ENCODE data around the gene ACSS3.

Gene ACSS3

DNA sequence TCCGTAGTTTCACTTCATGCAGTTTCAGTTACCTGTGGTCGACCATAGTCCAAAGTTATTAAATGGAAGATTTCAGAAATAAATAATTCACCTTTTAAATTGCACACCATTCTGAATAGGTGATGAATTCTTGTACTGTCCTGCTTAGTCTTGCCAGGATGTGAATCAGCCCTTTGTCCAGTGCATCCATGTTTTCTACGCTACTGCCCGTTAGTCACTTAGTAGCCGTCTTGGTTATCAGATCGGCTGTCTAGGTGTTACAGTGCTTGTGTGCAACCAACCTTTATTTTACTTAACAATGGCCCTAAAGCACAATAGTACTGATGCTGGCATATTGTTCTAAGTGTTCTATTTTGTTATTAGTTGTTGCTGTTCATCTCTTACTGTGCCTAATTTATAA lies 146.7 kb downstream of the ACSS3 start:
- Histone ChIP-seq H3K14ac (ENCODE audit: low read length in 2 of 2) (no peak overlapping the region), H3K79me1 (replicated peaks; ENCODE audit: low read length, poor library complexity, severe bottlenecking) (no peaks in the 10 kb centered on the region), H2BK5ac (ENCODE audit: low read depth, low read length, poor library complexity, severe bottlenecking) (no peak overlapping the region), H3K4ac (ENCODE audit: low read depth in 1 of 2, low read length in 2 of 2) (no peak overlapping the region), H2AK5ac (ENCODE audit: low read length, severe bottlenecking) (no peak overlapping the region), H4K8ac (ENCODE audit: low read length) (no peak overlapping the region), H4K91ac (ENCODE audit: low read length) (no peak overlapping the region), H3K4me1 (ENCODE audit: control insufficient read depth, insufficient read depth, low read depth, low read length) (no peaks in the 10 kb centered on the region), H2BK12ac (ENCODE audit: low read length in 2 of 2) (no peak overlapping the region), H3K27ac (ENCODE audit: low read length, poor library complexity, severe bottlenecking) (no peak overlapping the region), H3K9me3 (ENCODE audit: control insufficient read depth, low read length) (no peaks in the 10 kb centered on the region), H3K36me3 (ENCODE audit: control insufficient read depth in 1 of 2, insufficient read depth in 2 of 2, low read depth in 1 of 2, low read length in 2 of 2) (peaks cover 0 to 2% of the 10 kb centered on the region in 2 experiments), H3K9ac (ENCODE audit: low read length) (no peak overlapping the region), H3K27me3 (ENCODE audit: control insufficient read depth in 1 of 2, insufficient read depth in 1 of 2, low read length in 2 of 2) (no peaks in the 10 kb centered on the region), H3K4me3 (ENCODE audit: insufficient read depth in 1 of 2, low read depth in 1 of 2, low read length in 2 of 2) (no peak overlapping the region), H3K23ac (ENCODE audit: low read length in 2 of 2) (no peak overlapping the region), H3K18ac (ENCODE audit: low read depth in 1 of 2, low read length in 2 of 2) (no peak overlapping the region), H2AFZ (ENCODE audit: low read depth, low read length) (no peak overlapping the region), H2BK15ac (ENCODE audit: low read depth, poor library complexity, severe bottlenecking) (no peak overlapping the region), H3K4me2 (ENCODE audit: low read length, poor library complexity, severe bottlenecking) (no peak overlapping the region), H2BK120ac (ENCODE audit: low read depth, low read length) (no peak overlapping the region)
- no peak for DNase-seq
- WGBS: 100% methylated on average over 2 of the region's 6 CpGs

DNA sequence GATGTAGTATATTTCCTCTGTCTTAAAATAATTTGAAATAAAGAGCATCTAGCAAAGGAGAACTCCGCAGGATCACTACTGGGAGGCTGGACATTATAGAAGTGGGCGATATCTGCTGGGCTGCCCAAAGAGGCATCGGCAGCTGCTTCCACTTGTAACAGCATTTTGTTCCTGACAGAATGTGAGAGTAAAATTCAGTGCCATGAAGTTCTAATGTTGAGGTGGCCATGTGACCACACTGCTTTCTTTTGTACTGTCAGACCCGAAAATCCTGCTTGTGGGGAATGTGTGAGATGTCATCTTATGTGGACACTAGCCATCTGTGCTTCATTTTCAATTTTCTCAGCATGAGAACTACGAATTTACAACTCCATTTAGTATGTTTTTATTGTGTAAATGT lies 151.9 kb downstream of the ACSS3 start:
- Histone ChIP-seq H4K91ac (ENCODE audit: low read length) (no peak overlapping the region), H3K23ac (ENCODE audit: low read length in 2 of 2) (no peak overlapping the region), H3K9me3 (ENCODE audit: control insufficient read depth, low read length) (no peaks in the 10 kb centered on the region), H3K4ac (ENCODE audit: low read depth in 1 of 2, low read length in 2 of 2) (no peak overlapping the region), H3K4me3 (ENCODE audit: insufficient read depth in 1 of 2, low read depth in 1 of 2, low read length in 2 of 2) (no peak overlapping the region), H2AK5ac (ENCODE audit: low read length, severe bottlenecking) (no peak overlapping the region), H2AFZ (ENCODE audit: low read depth, low read length) (no peak overlapping the region), H3K18ac (ENCODE audit: low read depth in 1 of 2, low read length in 2 of 2) (no peak overlapping the region), H2BK15ac (ENCODE audit: low read depth, poor library complexity, severe bottlenecking) (no peak overlapping the region), H2BK5ac (ENCODE audit: low read depth, low read length, poor library complexity, severe bottlenecking) (no peak overlapping the region), H3K79me1 (replicated peaks; ENCODE audit: low read length, poor library complexity, severe bottlenecking) (no peaks in the 10 kb centered on the region), H3K36me3 (ENCODE audit: control insufficient read depth in 1 of 2, insufficient read depth in 2 of 2, low read depth in 1 of 2, low read length in 2 of 2) (peaks cover 0 to 22% of the 10 kb centered on the region in 2 experiments), H3K4me2 (ENCODE audit: low read length, poor library complexity, severe bottlenecking) (no peak overlapping the region), H2BK12ac (ENCODE audit: low read length in 2 of 2) (no peak overlapping the region), H3K4me1 (ENCODE audit: control insufficient read depth, insufficient read depth, low read depth, low read length) (no peaks in the 10 kb centered on the region), H3K14ac (ENCODE audit: low read length in 2 of 2) (no peak overlapping the region), H3K9ac (ENCODE audit: low read length) (no peak overlapping the region), H3K27ac (ENCODE audit: low read length, poor library complexity, severe bottlenecking) (no peak overlapping the region), H4K8ac (ENCODE audit: low read length) (no peak overlapping the region), H3K27me3 (ENCODE audit: control insufficient read depth in 1 of 2, insufficient read depth in 1 of 2, low read length in 2 of 2) (no peaks in the 10 kb centered on the region), H2BK120ac (ENCODE audit: low read depth, low read length) (no peak overlapping the region)
- 76% methylated on average over 4 of the region's 5 CpGs for WGBS
- DNase-seq: no peak

GRCh38 chr12:81231574-81232368 lies 153.9 kb downstream of the ACSS3 start:
- H3K4ac ChIP-seq (ENCODE audit: low read depth in 1 of 2, low read length in 2 of 2): no peak overlapping the region
- no peak overlapping the region for H2BK120ac ChIP-seq (ENCODE audit: low read depth, low read length)
- H3K9me3 ChIP-seq (ENCODE audit: control insufficient read depth, low read length): no peaks in the 10 kb centered on the region

DNA sequence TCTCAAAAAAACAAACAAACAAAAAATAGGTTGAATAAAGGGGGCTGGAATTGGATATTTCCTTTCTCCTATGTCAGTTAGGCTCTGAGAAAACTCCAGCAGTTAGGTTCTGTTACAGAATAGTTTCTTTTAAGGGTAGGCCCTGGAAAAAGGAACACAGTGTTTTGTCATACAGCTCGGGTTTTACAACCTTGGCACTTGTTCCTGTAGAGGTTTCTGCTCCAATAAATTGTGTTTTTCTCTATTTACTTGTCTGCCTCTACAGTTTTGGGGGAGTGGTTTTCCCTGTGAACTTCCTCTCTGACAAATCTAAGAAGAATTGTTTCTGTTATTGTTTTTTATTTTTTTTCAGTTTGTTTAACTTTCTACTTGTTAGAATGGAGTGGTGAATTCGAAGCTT lies 167.6 kb downstream of the ACSS3 start:
- Histone ChIP-seq H3K18ac (ENCODE audit: low read depth in 1 of 2, low read length in 2 of 2) (no peak overlapping the region), H3K36me3 (ENCODE audit: control insufficient read depth in 1 of 2, insufficient read depth in 2 of 2, low read depth in 1 of 2, low read length in 2 of 2) (no peaks in the 10 kb centered on the region), H2BK15ac (ENCODE audit: low read depth, poor library complexity, severe bottlenecking) (no peak overlapping the region), H3K4me1 (ENCODE audit: control insufficient read depth, insufficient read depth, low read depth, low read length) (peaks cover 2% of the 10 kb centered on the region), H2BK12ac (ENCODE audit: low read length in 2 of 2) (no peak overlapping the region), H3K9me3 (ENCODE audit: control insufficient read depth, low read length) (no peaks in the 10 kb centered on the region), H3K23ac (ENCODE audit: low read length in 2 of 2) (no peak overlapping the region), H3K9ac (ENCODE audit: low read length) (no peak overlapping the region), H4K91ac (ENCODE audit: low read length) (no peak overlapping the region), H4K8ac (ENCODE audit: low read length) (no peak overlapping the region), H2BK5ac (ENCODE audit: low read depth, low read length, poor library complexity, severe bottlenecking) (no peak overlapping the region), H3K4ac (ENCODE audit: low read depth in 1 of 2, low read length in 2 of 2) (no peak overlapping the region), H3K4me3 (ENCODE audit: insufficient read depth in 1 of 2, low read depth in 1 of 2, low read length in 2 of 2) (no peak overlapping the region), H3K79me1 (replicated peaks; ENCODE audit: low read length, poor library complexity, severe bottlenecking) (no peaks in the 10 kb centered on the region), H3K14ac (ENCODE audit: low read length in 2 of 2) (no peak overlapping the region), H3K27ac (ENCODE audit: low read length, poor library complexity, severe bottlenecking) (no peak overlapping the region), H2AFZ (ENCODE audit: low read depth, low read length) (no peak overlapping the region), H2BK120ac (ENCODE audit: low read depth, low read length) (no peak overlapping the region), H3K27me3 (ENCODE audit: control insufficient read depth in 1 of 2, insufficient read depth in 1 of 2, low read length in 2 of 2) (no peaks in the 10 kb centered on the region), H2AK5ac (ENCODE audit: low read length, severe bottlenecking) (no peak overlapping the region), H3K4me2 (ENCODE audit: low read length, poor library complexity, severe bottlenecking) (no peak overlapping the region)
- WGBS: 21% methylated on average over 1 of the region's 2 CpGs
- no peak for DNase-seq

More at GRCh38 chr12:81231574-81232368, 153.9 kb downstream of the ACSS3 start:
- Histone ChIP-seq H3K14ac (ENCODE audit: low read length in 2 of 2) (no peak overlapping the region), H2BK15ac (ENCODE audit: low read depth, poor library complexity, severe bottlenecking) (no peak overlapping the region), H3K27ac (ENCODE audit: low read length, poor library complexity, severe bottlenecking) (no peak overlapping the region), H2AFZ (ENCODE audit: low read depth, low read length) (no peak overlapping the region), H3K4me1 (ENCODE audit: control insufficient read depth, insufficient read depth, low read depth, low read length) (no peaks in the 10 kb centered on the region), H3K79me1 (replicated peaks; ENCODE audit: low read length, poor library complexity, severe bottlenecking) (no peaks in the 10 kb centered on the region), H3K4me3 (ENCODE audit: insufficient read depth in 1 of 2, low read depth in 1 of 2, low read length in 2 of 2) (no peak overlapping the region), H2AK5ac (ENCODE audit: low read length, severe bottlenecking) (no peak overlapping the region), H3K27me3 (ENCODE audit: control insufficient read depth in 1 of 2, insufficient read depth in 1 of 2, low read length in 2 of 2) (no peaks in the 10 kb centered on the region), H3K18ac (ENCODE audit: low read depth in 1 of 2, low read length in 2 of 2) (no peak overlapping the region), H2BK12ac (ENCODE audit: low read length in 2 of 2) (no peak overlapping the region), H3K4me2 (ENCODE audit: low read length, poor library complexity, severe bottlenecking) (no peak overlapping the region), H4K91ac (ENCODE audit: low read length) (no peak overlapping the region), H4K8ac (ENCODE audit: low read length) (no peak overlapping the region), H3K36me3 (ENCODE audit: control insufficient read depth in 1 of 2, insufficient read depth in 2 of 2, low read depth in 1 of 2, low read length in 2 of 2) (peaks cover 0 to 22% of the 10 kb centered on the region in 2 experiments), H3K9ac (ENCODE audit: low read length) (no peak overlapping the region), H3K23ac (ENCODE audit: low read length in 2 of 2) (no peak overlapping the region), H2BK5ac (ENCODE audit: low read depth, low read length, poor library complexity, severe bottlenecking) (no peak overlapping the region)
- WGBS: no CpG with 5 or more reads among the region's 3 CpGs
- DNase-seq: no peak
